HG03457 (cell line): Measurements from ENCODE around the gene IFT122.

Experiments
- ATAC-seq: cut with Tn5 transposase; IDR thresholded peaks from one replicate; pipeline ENCODE4 v1.9.1; 2021; ENCODE audit warnings: moderate number of reproducible peaks; ENCODE audit not compliant: unreplicated experiment

The IFT122 gene

GRCh38 chr3:129554356-129555152 lies 114.5 kb downstream of the IFT122 start:
- no peak for ATAC-seq

DNA sequence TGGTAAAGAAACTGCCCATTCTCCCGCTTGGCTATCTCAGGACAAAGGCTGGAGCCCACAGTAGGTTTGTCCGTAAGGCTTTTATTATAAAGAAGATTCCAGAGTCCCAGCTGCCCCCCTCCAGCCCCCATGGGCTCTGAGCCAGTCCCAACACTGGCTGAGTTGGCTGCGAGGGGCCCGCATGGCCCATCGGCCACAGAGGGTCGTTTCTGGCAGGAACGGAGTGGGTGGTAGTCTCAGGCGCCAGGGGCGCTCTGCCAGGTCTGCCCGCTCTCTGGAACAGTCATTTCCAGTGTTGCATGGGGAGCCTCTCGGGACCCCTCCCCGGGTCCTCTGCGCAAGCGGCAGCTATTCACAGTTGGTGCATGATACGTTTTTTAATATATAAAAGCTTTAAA lies 115.1 kb downstream of the IFT122 start:
- no peak for ATAC-seq

DNA sequence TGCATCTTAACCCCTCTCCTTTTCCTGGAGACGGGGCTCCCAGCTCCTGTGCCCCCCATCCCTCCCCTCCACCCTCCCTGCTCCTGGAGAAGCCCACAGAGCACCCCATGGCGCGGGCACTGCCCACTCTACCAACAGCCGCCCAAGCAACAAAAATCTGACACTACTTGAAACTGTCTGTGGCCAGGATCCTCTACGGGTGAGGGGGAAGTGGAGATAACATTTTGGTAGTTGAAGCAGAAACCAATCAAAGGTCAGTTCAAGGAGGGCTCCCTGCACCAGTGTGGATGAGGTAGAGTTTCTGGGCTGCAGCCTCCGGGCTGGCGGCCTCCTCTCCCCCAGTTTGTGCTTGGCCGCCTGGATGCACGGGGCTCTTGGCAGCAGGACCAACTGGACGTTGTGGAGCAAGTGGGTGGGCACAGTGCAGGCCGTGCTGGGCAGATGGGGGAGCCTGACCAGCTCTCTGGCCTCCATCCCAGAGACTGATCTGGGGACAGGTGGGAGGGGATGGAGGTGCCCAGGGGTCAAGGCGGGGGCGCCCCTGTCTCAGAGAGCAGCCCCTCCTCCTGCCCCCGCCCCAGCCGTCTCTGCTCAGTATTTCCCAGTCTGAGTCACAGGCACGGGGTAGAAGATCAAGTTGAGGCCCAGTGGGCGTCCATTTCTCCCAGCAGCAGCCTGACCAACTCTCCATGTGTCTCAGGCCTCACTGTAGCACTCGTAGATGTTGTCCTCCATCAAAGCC lies 115.8 kb downstream of the IFT122 start:
- ATAC-seq: no peak

DNA sequence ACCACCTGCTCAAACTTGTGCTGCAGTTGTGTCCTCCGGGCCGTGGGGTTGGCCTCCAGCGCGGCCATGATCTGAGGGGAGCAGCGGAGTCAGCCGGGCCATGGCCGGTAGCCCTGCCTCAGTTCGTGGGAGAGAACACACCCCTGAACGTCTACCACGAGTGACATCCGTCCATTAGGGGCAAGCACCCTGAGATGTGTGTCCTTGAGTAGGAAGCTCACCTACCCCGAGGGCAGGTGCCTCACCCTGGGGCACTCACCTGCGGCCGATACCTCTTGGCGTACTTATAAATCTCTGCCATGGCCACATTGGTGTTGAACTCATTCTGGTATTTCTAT lies 116.3 kb downstream of the IFT122 start:
- no peak for ATAC-seq

GRCh38 chr3:129556890-129557547 lies 117.0 kb downstream of the IFT122 start:
- no peak for ATAC-seq

DNA sequence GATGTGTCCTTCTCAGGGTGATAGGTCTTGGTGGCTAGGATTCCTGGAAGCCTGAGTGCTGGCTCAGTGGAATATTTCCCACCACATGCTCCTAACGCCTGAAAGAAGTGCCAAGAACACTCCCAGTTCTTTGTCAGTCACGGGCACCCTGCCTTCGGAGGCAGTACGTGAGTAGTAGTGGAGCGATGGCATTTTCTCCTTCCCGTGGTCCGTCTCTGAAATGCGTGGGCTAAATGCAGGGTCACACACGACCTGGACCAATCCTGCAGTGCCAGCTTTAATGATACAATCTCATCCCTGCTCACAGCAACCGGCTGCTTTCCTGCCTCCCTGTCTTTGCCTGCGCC lies 117.5 kb downstream of the IFT122 start:
- ATAC-seq: no peak

DNA sequence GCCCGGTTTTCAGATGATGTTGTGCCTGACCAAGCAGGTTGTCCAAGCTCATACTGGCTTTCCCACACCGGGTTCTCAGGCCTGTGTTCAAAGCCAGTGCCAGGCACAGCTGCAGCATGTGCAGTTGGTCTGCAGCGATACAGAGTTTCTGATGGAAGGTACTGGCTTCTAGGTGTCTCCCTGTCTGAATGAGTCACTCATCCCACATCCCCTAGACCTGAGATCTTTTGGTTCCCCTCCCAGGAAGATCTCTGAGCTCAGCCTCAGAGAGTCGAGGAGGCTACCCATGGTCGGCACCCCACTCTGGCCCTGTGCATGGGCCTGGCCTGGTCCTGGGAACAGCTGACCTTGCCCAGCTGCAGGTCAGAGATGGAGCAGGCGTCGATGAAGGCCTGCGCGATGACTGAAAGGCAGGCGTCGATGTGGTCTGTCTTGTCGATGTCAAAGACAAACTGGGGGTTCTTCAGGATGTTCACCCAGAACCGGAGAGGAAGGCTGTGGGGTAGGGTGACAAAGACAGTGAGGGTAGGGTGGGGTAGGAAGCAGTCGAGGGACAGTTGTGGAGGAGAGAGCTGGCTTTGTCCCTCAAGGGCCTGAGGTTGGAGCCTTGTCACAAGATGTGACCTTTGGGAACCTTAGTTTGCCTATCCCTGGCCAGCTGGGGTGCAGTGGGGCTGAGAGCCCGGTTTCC lies 118.2 kb downstream of the IFT122 start:
- no peak for ATAC-seq

DNA sequence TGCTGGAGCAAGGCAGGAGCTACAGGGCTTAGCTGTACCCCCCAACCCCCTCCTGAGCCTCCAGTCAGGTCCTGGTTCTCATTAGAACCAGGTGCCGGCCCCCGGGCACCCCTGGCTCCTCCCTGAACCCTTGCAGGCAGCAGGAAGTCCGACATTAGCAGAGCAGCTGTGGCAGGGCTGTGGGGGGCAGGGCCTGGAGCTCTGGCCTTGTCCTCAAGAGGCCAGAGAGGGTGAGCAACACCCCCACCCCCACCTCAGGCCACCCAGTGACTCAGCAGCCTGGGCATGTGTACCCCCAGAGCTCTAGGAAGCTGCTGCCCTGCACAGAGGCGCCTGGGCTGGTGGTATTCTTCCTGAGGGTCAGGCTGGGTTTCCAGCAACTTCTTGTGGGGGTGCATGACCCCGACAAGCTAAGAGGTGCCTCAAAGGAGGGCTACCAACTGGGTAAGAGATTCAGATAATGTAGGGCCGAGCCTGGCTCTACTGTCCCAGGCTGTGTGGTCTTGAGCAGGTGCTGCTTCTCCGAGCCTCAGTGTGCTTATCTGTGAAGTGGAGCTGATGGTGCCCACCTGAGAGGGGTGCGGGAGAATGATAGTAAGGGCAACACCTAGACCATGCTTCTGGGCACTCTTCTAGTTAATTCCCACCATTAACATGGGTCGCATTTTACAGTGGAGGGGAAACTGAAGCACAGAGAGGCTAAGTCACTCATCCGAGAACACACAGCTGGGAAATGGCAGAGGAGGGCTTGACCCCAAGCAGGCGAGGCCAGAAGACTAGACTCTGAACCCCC lies 118.9 kb downstream of the IFT122 start:
- ATAC-seq: no peak

DNA sequence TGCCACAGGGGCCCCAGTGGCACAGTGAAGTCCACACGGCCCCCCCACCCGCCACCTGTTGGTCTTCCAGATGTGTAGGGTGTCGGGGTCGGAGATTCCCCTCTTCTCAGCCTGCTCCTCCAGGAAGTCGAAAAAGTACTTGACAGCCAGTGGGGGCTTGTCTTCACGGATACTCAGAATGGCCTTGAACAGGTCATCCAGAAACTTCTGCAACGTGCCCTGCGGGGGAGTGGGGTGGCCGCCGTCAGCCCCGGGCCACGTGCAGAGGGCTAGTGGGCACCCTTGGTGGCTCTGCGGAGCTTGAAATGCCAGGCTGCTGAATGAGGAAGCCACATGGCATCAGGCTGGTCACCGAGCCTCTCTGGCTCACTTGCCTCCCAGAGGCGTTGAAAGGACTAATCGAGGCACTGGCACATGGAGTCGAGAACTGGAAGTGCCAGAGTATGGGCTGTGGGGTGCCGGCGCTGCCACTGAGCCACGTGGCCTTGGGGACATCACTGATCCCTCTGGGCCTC lies 119.6 kb downstream of the IFT122 start:
- ATAC-seq: no peak

DNA sequence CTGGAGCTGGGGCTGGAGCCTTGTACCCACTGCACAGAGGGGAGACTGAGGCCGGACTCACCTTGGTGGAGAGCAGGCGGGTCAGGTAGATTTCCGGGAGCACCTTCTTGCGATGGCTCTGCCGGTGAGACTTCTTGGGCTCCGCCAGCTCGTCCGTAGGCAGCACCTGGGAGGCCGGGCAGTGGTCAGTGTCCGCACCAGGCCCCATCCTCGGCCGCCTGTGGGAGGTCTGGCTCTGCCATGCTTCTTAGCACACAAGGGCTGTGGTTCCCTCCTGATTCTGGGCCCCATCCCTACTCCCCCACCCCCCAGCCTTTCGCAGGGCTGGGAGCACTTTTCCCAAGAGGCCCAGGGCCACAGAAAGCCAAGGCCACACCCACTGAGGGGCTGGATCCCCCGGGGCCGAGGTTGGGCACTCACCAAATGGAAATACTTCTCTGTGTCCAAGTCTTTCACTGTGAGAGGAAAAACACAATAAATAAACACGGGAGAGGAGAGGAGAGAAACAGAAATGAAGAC lies 120.3 kb downstream of the IFT122 start:
- no peak for ATAC-seq

- ATAC-seq: no peak
Measured at GRCh38 chr3:129560911-129561594, 121.0 kb downstream of the IFT122 start.

- ATAC-seq: no peak
Measured at GRCh38 chr3:129561619-129562248, 121.7 kb downstream of the IFT122 start.

DNA sequence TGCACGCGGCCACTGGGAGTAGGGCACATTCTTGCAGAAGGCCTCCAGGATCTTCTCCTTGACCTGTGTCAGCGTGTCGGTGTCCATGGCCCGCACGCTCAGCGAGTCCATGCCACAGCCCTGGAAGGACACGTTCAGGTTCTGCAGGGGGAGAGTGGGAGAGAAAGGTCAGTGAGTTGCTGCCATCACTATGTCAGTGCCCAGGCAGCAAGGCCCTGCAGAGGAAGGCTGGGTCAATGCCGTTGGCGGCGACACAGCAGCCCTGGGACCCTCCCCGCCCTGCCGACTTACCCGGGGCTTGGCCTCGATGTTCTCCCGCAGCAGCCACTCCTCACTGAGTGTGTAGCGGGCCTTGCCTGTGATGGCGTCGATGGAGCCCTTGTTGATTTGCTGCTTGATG lies 122.8 kb downstream of the IFT122 start:
- no peak for ATAC-seq

- ATAC-seq: no peak
Measured at GRCh38 chr3:129563332-129563731, 123.3 kb downstream of the IFT122 start.

DNA sequence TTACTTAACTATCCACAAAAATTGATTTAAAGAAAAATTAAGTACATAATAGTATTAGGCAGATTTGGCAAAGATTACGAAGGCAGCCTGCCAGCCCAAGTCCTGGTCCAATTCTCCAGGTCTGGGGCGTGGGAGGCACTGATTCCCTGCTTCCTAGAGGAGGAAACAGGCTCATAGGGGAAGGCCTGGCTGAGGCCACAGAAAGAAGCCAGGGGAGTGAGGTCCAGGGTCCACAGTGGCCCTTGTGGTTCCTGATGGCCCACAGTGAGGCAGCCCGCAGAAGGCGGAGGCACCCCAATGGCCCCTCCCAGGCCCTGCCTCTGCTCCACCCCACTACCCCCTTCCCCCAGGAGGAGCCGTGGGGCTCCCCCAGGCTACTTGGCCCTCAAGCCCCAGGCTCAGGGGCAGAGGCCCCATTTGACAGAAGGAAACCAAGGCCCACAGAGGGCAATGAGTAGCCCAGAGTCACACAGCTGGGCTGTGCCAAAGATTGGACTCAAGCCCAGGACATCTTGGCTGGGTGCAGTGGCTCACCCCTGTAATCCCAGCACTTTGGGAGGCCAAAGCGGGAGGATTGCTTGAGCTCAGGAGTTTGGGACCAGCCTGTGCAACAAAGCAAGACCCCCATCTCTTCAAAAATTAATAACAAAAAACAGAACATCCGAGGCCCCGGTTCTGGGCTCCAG lies 124.0 kb downstream of the IFT122 start:
- no peak for ATAC-seq

DNA sequence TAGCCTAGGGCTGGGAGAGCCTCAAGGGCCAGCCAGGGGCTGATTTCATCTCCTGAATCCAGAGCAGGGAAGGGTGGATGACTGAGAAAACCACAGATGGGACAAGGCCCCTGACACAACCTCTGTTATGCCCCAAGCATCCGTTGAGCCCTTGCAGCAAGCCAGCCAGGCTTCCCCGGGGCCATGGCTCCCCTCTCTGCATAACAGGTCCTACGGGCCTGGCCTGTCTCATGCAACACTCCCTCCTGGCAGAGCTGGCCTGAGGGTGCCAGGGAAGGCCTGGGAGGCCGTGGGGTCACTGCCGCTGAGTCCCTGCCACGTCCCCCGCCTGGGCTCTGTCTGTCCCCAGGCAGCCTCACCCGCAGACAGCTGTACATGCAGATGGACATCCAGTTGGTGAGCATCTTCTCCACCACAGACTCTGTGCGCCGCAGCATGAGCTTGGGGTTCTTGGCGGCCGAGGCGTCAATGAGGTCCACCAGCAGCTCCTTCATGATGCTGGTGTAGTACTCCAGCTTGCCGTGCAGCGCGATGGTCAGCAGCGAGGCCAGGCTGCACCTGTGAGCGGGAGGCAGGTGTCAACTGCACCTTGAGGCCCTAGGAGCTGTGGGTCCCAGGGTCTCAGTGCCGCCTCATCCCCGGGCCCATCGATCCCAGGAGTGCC lies 125.1 kb downstream of the IFT122 start:
- no peak for ATAC-seq

DNA sequence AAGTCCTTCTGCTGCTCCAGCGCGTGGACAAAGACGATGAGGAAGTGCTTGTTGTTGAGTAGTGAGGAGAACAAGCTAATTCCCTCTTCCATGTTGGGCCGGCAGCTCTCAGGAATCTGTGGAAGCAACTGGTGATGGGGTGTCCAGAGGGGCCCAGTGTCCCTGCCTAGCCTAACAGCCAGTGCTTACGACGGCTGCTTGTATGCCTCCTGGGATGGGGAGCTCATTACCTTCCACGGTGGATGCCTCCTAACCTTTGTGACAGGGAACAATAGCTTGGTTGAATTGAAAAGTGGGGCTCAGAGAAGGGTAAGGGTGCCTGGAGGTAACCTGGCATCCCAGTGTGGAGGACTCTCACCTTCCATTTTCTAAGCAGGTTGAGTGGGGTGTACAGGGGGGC lies 125.9 kb downstream of the IFT122 start:
- ATAC-seq: no peak

- ATAC-seq: no peak
Measured at GRCh38 chr3:129567176-129567705, 127.2 kb downstream of the IFT122 start.
